Head of caudate nucleus (tissue), 42 donors: ENCODE data around the gene HIPK4.
"Not testable (repeated sequence)": the region's sequence is repeated elsewhere in the genome, so short reads cannot be mapped to it uniquely, and the experiment has no call there.

Experiments
- DNase-seq, 42 donors: peaks; one replicate each; pipeline versions ENCODE4 v3.0.0 to v3.0.0-alpha.2; 2020 to 2021; ENCODE audit warnings: mixed read lengths in 7 of 42
- intact Hi-C: fragments of 100-400 bp; cut with DNase I; formaldehyde crosslinking; loops from one replicate; pipeline ENCODE4 v1.15.0; 2022

The HIPK4 gene

GRCh38 chr19:40390084-40390742 is at the start of gene HIPK4:
Gene HIPK4 (minus strand): TSS chr19:40390181. CDS start chr19:40389902, 279 bp downstream.
- intact Hi-C loops: no loop called here
- no peak for DNase-seq

- intact Hi-C loops: no loop called here
- no peak for DNase-seq
Observed at GRCh38 chr19:40438284-40438683, 48.3 kb upstream of the HIPK4 start.

- DNase-seq: peak; percentile 56 to 92 (median 82)
- intact Hi-C loops: no loop called here
Observed at GRCh38 chr19:40433391-40434216, 43.6 kb upstream of the HIPK4 start.

GRCh38 chr19:40432760-40433159 is 42.8 kb upstream of the HIPK4 start:
- DNase-seq, intact Hi-C loops: not testable (repeated sequence)

- intact Hi-C loops: no loop called here
- DNase-seq: no peak
Observed at GRCh38 chr19:40431698-40432097, 41.7 kb upstream of the HIPK4 start.

- intact Hi-C loops, DNase-seq: not testable (repeated sequence)
Observed at GRCh38 chr19:40430242-40430641, 40.3 kb upstream of the HIPK4 start.

- intact Hi-C loops: loop anchor here (5.0 kb wide), 1 partner anchor 121 kb away; no protein-coding TSS in a partner anchor
- DNase-seq: not testable (repeated sequence)
Observed at GRCh38 chr19:40428197-40428596, 38.2 kb upstream of the HIPK4 start.

GRCh38 chr19:40425450-40426287 is 35.7 kb upstream of the HIPK4 start, which contains the start of gene SERTAD1:
Gene SERTAD1 (minus strand): TSS chr19:40425992. CDS start chr19:40423546, 2,446 bp downstream.
- DNase-seq: peak; percentile 100
- intact Hi-C loops: loop anchor here (5.0 kb wide), 1 partner anchor 118 kb away; no protein-coding TSS in a partner anchor

GRCh38 chr19:40424637-40425449 is 34.9 kb upstream of the HIPK4 start:
- intact Hi-C loops: loop anchor here (5.0 kb wide), 1 partner anchor 118 kb away; no protein-coding TSS in a partner anchor
- DNase-seq: peak in 14 of 42 donors; percentile 20 to 86 (median 40)

- intact Hi-C loops: no loop called here
- no peak for DNase-seq
Observed at GRCh38 chr19:40423938-40424337, 34.0 kb upstream of the HIPK4 start.

- no peak for DNase-seq
Observed at GRCh38 chr19:40422748-40423566, 33.0 kb upstream of the HIPK4 start.

GRCh38 chr19:40421993-40422747 is 32.2 kb upstream of the HIPK4 start:
- intact Hi-C loops: no loop called here

More at GRCh38 chr19:40422748-40423566, 33.0 kb upstream of the HIPK4 start:
- intact Hi-C loops: no loop called here

GRCh38 chr19:40420766-40421765 is 31.1 kb upstream of the HIPK4 start:
- DNase-seq: peak; percentile 72 to 93 (median 86)
- intact Hi-C loops: no loop called here

More at GRCh38 chr19:40421993-40422747, 32.2 kb upstream of the HIPK4 start:
- DNase-seq: no peak

GRCh38 chr19:40420451-40420765 is 30.4 kb upstream of the HIPK4 start:
- intact Hi-C loops: no loop called here
- peak in 1 of 42 donors; percentile 21 for DNase-seq

GRCh38 chr19:40419780-40420179 is 29.8 kb upstream of the HIPK4 start:
- intact Hi-C loops: no loop called here
- no peak for DNase-seq
